ENCODE results near the gene ZFHX2.

The ZFHX2 gene

GRCh38 chr14:23572524-23572828, 20.9 kb upstream of the ZFHX2 start:
- DNase-seq = no peak

DNA sequence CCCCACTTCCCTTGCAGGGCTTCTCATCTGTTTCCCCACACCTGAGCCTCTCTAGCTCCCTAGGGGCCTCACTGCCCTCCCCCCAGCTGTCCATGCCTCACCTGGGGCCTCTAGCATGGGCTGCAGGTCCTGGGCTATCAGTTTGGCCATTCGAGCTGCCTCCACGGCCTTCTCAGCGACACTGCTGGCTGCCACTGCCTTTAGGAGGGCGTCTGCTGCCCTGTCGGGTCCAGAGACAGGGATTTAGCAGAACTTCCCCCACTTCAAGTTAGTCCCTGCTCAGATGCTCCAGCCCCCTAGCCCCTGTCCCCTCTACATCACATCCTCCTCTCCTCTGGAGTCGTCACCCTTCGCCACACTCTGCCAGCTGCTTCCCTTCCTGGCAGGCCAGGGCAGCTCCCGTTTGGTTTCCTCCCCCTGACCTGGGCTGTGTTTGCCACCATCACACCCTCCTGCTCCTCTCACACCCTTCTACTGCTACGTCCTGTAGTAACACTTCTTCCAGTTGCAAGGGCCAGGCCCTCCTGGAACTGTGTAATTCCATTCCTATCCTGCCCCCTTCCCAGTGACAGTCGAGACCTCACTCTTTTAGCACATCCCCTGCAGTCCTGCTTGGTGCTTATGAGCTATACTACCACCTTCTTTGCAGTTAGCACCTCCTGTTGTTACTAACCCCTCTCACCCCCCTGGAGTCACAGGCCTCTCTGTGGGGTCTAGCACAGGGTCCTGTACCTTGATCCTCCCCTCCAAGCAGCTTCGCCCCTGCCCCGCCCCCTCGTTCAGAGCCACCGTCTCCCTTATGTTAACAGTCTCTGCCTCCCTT, 20.3 kb upstream of the ZFHX2 start:
- no peak for DNase-seq

GRCh38 chr14:23570806-23571483, 19.4 kb upstream of the ZFHX2 start:
- DNase-seq = no peak

DNA sequence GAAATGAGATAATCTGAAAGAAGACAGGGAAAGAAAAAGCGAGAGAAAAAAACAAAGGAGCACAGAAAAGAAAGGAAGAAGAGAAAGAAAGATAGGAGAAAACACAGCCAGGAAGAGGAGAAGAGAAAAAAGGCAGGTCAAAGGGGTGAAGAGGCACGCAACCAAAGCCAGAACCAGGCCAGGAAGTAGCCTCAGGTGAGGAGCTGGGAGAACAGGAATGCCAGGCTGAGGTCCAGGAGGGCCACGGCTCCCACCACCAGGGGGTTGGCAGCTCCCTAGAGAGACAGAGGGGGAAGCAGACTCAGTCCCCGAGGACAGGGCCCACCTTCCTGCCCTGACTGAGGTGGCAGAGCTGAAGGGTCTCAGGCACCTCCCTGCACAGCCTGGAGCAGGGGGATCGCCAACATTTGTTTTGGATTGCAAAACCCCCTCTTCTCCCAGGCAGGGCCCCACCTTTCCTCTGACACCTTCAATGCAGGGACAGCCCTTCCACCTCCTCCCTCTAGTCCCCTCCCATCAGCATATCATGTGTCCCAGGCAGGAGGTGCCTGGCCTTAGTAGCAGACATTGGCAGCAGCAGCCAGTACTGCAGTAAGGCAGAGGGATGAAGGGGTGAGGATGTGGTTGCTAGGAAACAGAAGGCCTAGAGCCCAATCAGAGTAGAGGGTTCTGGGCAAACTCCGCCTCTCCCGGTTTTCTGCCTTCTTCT, 18.0 kb upstream of the ZFHX2 start:
- DNase-seq = no peak

DNA sequence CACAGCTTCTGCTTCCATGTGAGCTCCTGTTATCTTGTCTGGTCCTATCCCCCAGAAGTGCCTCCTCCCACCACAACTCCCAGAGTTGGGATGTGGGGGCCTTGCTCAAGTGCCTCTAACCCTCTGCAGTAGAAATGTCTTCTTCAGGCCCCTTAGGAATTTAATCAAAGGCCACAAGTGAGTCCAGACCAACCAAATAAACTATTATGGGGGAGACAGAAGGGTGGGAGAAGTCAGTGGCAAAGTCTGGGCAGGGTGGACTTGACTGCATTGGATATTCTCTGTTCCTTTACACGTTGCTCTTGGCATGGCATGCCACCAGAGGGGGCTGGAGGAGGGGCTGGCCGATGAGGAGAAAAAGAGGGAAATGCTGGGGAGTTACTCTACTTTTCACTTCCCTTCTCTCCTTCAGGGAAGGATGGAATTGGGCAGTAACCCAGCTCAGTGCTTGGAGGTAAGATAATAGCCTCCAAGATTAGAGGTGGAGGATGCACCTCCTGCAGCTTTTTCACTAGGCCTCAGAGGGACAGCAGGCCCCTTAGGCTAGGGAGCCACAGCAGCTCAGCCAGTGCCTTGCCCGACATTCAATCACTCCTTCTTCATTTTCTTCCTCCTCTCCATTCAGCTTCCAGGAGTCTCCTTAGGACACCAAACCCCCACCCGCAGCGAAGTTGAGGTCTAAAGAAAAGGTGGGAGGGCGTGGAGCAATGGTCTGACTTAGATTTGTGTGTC, 17.2 kb upstream of the ZFHX2 start:
- DNase-seq = peak; percentile 35

DNA sequence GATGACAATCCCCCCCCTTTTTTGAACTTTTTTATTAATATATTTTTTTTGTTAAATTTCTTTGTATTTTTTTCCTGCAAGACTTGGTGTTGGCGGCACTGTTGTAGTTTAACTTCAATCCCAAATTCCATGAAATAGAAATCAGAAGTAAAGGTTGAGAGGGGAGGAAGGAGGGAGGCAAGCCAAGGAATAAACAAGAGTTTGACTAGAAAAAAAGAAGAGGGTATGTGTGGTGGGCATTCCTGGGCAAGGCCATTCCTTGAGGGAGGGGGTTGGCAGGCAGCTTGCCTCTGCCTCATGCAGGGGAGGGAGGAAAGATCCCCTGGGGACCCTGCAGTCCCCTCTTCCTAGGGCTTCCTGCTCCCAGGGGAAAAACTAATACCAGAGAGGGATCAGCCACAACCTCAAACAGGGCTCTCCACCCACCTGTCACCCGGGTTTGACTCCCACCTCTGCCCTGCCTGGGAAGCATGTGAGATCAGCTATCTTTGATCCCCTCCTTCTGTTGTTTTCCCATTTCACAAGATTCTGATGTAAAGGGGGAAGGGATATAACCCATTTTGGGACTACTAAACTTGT, 16.5 kb upstream of the ZFHX2 start:
- DNase-seq = no peak

DNA sequence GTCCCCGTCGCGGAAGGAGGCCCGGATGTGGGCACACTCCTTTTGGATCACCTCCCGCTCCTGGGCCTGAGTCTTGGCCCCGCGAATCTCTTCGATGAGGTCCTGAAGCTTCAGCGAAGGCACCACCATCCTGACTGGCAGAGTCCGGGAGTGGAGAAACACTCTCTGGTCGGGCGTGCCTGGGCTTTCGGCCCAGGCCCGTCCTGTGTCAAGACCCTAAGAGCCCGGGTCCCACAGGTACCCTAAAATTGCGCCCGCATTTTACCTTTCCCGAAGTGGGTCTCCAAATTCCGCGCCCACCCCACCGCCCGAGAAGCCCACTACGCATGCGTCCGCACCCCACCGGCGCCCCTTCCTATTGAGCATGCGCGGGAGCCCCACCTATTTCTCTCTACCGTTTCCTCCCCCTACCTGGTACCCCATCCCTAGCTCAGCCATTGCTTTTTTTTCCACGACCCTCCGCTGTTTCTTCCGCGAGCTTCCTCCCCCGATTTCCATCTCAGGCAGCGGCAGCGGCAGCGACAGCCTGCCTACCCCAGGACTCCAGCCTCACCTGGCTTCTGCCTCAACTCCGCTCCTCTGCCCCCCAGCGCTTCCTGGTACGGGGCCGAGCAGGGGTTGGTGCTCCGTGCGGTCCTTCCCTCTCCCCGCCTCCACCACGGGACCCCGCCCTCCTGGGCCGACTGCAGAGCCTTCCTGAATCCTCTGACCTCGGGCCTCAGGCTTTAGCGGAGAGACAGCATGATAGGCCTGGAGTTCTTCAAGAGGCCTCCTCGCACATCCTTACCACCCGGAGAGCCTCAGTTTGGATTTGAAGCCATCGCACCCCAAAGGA, 15.8 kb upstream of the ZFHX2 start, which contains the start of gene AP1G2:
TSS of gene AP1G2 (minus strand) at position 606 of the 835 bp plus-strand sequence. CDS start at position 129, 477 bp downstream.
- DNase-seq = peak; percentile 96

DNA sequence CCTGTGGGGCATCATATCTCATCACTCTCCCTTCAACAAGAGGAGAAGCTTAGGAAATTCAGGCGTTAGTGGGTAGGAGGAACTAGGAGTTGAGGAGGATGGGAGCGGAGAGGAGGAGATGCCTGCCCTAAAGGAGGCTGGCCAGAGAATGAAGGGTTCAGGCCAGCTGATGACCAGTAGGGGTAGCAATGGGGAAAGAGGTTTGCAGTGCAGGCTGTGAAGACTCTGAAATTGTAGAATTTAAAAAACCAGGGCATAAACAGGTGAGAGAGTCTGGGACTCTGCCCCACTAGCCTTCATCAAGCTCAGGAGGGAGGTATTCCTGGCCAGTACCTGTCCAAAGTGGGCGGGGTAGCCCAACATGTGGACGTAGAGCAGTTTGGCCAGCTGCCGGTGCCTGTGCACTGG, 15.2 kb upstream of the ZFHX2 start:
- no peak for DNase-seq

- no peak for DNase-seq
Observed at GRCh38 chr14:23566112-23566777, 14.7 kb upstream of the ZFHX2 start.

- DNase-seq = no peak
Observed at GRCh38 chr14:23565626-23566025, 14.1 kb upstream of the ZFHX2 start.

DNA sequence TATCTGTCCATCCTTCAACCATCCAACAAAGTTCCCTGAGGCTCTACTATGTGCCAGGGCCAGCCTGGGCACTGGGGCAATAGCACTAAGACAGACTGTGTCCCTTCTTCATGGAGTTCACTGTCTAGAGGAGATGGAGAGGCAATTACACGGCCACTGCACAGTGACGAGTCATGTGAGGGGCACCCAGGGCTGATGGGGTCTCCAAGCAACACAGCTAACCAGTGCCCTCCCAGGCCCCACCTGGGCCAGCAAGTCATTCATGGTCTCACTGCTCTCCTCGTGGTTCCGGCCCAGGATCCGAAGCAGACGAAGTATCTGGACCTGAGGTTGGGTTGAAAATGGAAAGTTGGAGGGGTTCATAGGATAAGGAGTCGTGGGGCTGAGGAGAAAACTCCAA, 13.3 kb upstream of the ZFHX2 start:
- no peak for DNase-seq

DNA sequence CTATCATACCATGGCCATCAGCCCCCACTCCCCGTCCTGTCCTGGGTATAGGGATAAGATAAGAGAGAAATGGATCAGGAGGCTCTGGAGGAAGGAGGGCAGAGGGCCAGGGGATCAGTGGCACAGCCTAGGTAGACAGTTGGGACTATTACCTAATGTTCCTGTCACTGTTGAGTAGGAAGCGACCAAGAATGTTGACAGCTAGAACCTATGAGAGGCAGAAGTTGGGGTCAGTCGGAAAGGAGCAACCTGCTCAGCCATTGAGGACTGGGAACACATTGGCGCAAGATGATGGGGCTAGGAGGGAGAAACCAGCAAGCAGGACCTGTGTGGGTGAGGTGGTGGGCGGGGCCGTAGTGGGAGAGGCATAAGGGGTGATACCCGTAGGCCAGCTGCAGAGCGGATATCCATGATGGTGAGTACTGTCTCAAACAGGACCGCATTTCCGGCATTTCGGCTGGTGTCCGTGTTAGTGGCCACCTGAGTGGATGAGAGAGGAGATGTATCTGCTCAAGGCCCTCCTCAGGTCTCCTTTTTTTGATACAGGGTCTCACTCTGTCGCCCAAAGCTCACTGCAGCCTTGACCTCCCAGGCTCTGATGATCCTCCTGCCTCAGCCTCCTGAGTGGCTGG, 12.7 kb upstream of the ZFHX2 start:
- DNase-seq = no peak

DNA sequence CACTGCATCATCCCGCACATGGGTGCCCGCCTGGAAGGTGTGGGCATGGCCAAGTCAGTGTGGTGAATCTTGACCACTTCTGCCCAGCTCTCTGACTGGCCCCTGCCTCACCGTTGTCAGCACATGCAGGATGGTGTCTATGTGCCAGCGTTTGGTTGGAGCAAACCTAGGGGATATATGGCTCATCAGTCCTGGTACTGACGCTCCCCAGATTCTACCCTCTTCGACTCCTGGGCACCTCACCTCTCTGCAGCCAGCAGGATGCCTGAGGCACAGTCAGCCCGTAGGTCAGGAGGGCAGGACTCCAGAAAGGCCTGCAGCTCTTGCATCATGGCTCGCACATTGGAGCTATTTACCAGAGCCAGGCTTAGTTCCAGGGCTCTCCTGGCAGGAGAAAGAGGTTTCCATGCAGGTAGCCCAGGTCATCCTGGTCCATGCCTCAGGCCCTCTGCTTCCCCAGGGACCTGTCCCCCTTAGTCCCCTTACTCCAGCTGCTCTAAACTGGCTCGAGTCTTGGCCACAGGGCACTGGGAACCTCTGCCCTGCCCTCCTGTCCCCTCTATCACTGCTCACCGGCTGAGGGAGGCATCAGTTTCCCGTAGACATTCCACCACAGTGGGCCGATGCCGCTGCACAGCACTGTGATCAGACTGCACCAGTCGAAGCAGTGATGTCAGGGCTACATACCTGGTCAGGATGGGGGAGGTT, 12.1 kb upstream of the ZFHX2 start:
- DNase-seq = no peak

- DNase-seq = peak; percentile 72
Observed at GRCh38 chr14:23562822-23563472, 11.4 kb upstream of the ZFHX2 start.

DNA sequence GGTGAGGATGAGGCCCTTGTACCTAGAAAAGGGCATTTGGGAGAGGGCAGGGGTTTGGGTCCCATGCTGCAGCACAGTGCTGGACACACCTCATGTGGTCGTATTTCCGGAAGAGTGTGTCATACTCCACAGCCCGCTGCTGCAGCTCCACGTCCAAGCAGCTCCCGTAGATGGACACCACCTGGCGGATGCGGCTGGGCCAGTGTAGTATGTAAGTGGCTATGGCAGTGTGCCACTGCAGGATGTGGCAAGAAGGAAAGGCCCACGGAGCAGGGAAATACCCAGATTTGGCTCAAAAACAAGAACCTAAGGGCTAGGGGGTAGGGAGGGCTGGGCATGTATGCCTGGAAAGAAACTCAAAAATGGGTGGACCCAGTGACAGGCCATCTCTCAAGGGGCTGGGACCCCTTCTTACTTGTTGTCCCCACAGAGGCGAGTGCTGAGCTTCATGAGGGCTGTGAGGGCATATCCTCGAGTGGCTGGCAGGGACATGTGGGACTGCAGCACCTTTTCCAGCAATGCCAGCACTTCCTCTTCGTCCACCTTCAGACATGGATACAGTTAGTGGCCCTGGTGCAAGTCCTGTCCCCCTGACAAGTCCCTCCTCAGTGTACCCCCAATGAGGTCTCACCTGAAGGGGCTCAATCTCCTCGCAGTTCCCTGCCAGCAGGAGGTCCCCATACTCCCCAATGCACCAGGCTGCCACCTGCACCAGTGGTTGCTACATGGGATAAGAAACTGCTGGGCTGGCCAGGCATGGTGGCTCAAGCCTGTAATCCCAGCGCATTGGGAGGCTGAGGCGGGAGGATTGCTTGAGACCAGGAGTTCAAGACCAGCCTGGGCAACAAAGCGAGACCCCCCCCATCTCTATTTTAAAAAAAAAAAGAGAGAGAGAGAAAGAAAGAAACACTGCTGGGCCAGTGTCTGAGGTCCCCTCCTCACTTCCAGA, 10.6 kb upstream of the ZFHX2 start:
- DNase-seq = no peak

GRCh38 chr14:23561259-23561658, 9.7 kb upstream of the ZFHX2 start:
- DNase-seq = no peak

- no peak for DNase-seq
Observed at GRCh38 chr14:23559926-23560520, 8.5 kb upstream of the ZFHX2 start.

All from stimulated activated CD4-positive, alpha-beta T cell treated with anti-CD3 and anti-CD28 coated beads, Interleukin-15, amount 100 ng/mL, for 24 hours (primary cell).